CD14-positive monocyte (primary cell): ENCODE data around the gene CAMK4. TPM values are rescaled to one million over a fixed set of nuclear protein-coding genes. Genes with fewer than 3 reads are reported as not detected.

ENCODE experiments used
- DNase-seq, 3 donors: peaks; one replicate each; pipeline ENCODE4 v3.0.0-alpha.2; 2011 to 2022
- H2AFZ ChIP-seq: 2 replicates; pipeline ENCODE4 v1.6.0; 2012; ENCODE audit warnings: mild to moderate bottlenecking, low read depth, low read length, inconsistent platforms; ENCODE audit not compliant: insufficient read depth, poor library complexity, severe bottlenecking
- H3K27ac ChIP-seq, 2 donors: 1 replicate in 1 of 2; 2 replicates in 1 of 2; pipeline ENCODE4 v1.5.1; 2012 to 2013; ENCODE audit warnings: low read length in 2 of 2, control low read depth in 1 of 2, inconsistent platforms in 1 of 2, low read depth in 1 of 2, mild to moderate bottlenecking in 1 of 2
- H3K27me3 ChIP-seq, 2 donors: one replicate each; pipeline versions ENCODE4 v1.6.0 to v1.6.1; 2011 to 2013; ENCODE audit warnings: low read length in 2 of 2; ENCODE audit not compliant: control insufficient read depth in 2 of 2, insufficient read depth in 2 of 2
- H3K36me3 ChIP-seq, 2 donors: replicated peaks in 1 of 2; 1 replicate in 1 of 2; 2 replicates in 1 of 2; pipeline versions ENCODE4 v1.5.1 to v1.6.1; 2012 to 2013; ENCODE audit warnings: low read length in 2 of 2, control low read depth in 1 of 2, inconsistent platforms in 1 of 2, mild to moderate bottlenecking in 1 of 2; ENCODE audit not compliant: insufficient read depth in 2 of 2, control insufficient read depth in 1 of 2
- H3K4me1 ChIP-seq, 2 donors: 1 replicate in 1 of 2; 2 replicates in 1 of 2; pipeline versions ENCODE4 v1.5.1 to v1.6.1; 2012 to 2013; ENCODE audit warnings: low read length in 2 of 2, control low read depth in 1 of 2, inconsistent platforms in 1 of 2, mild to moderate bottlenecking in 1 of 2, moderate library complexity in 1 of 2; ENCODE audit not compliant: insufficient read depth in 2 of 2, control insufficient read depth in 1 of 2
- H3K4me2 ChIP-seq: replicated peaks from 2 replicates; pipeline ENCODE3; 2012; ENCODE audit warnings: low read length, moderate library complexity, mild to moderate bottlenecking; ENCODE audit not compliant: poor library complexity, severe bottlenecking; ENCODE audit errors: extremely low read depth
- H3K4me3 ChIP-seq, 3 experiments: fragments of 200-600 bp in 1 of 3; sonication (generic) in 1 of 3; replicated peaks in 1 of 3; 1 replicate in 2 of 3; 2 replicates in 1 of 3; pipeline ENCODE4 v1.5.1; 2011 to 2013; ENCODE audit warnings: low read length in 3 of 3, mild to moderate bottlenecking in 3 of 3, control low read depth in 2 of 3, low read depth in 2 of 3, inconsistent platforms in 1 of 3, moderate library complexity in 1 of 3
- H3K79me2 ChIP-seq: 2 replicates; pipeline ENCODE4 v1.6.0; 2012; ENCODE audit warnings: mild to moderate bottlenecking, control low read depth, inconsistent platforms, low read length, moderate library complexity; ENCODE audit not compliant: insufficient read depth
- H3K9ac ChIP-seq: 2 replicates; pipeline ENCODE4 v1.6.0; 2017; ENCODE audit warnings: low read length, mild to moderate bottlenecking; ENCODE audit not compliant: insufficient read depth, poor library complexity, severe bottlenecking
- H3K9me3 ChIP-seq, 2 donors: replicated peaks in 1 of 2; 1 replicate in 1 of 2; 2 replicates in 1 of 2; pipeline versions ENCODE4 v1.5.1 to v1.6.1; 2012 to 2013; ENCODE audit warnings: low read length in 2 of 2, control low read depth in 1 of 2; ENCODE audit not compliant: control insufficient read depth in 1 of 2, insufficient read depth in 1 of 2
- H4K20me1 ChIP-seq: 2 replicates; pipeline ENCODE4 v1.6.0; 2012; ENCODE audit warnings: mild to moderate bottlenecking, low read length, control low read depth, moderate library complexity; ENCODE audit not compliant: insufficient read depth
- H3K27ac Mint-ChIP-seq, 7 donors: one replicate each; pipeline ENCODE4 v1.8.0; 2020; ENCODE audit warnings: mild to moderate bottlenecking in 7 of 7, mixed read lengths in 7 of 7, moderate library complexity in 6 of 7, inconsistent platforms in 2 of 7
- H3K27me3 Mint-ChIP-seq, 3 donors: one replicate each; pipeline ENCODE4 v1.8.0; 2021 to 2022; ENCODE audit warnings: low read depth in 3 of 3, mild to moderate bottlenecking in 3 of 3, mixed read lengths in 3 of 3, moderate library complexity in 3 of 3, inconsistent platforms in 1 of 3
- H3K36me3 Mint-ChIP-seq, 2 donors: one replicate each; pipeline ENCODE4 v1.8.0; 2020; ENCODE audit warnings: mixed read lengths in 2 of 2, inconsistent platforms in 1 of 2, mild to moderate bottlenecking in 1 of 2
- H3K4me1 Mint-ChIP-seq: one replicate; pipeline ENCODE4 v1.8.0; 2020; ENCODE audit warnings: mild to moderate bottlenecking, mixed read lengths
- H3K4me3 Mint-ChIP-seq, 2 donors: one replicate each; pipeline ENCODE4 v1.8.0; 2020; ENCODE audit warnings: mild to moderate bottlenecking in 2 of 2, mixed read lengths in 2 of 2, moderate library complexity in 1 of 2
- H3K9me3 Mint-ChIP-seq, 7 donors: one replicate each; pipeline ENCODE4 v1.8.0; 2020 to 2022; ENCODE audit warnings: mixed read lengths in 7 of 7, mild to moderate bottlenecking in 6 of 7, moderate library complexity in 6 of 7, inconsistent platforms in 2 of 7
- CTCF ChIP-seq: fragments of 200-600 bp; IDR thresholded peaks from one replicate; pipeline ENCODE4 v1.8.0; 2022; ENCODE audit warnings: antibody characterized with exemption, mild to moderate bottlenecking
- WGBS: methylation state at CpG from one replicate; pipeline ENCODE4 v1.1.5; 2013; ENCODE audit warnings: missing lambda C conversion rate; ENCODE audit not compliant: insufficient coverage; 5-methylcytosine and 5-hydroxymethylcytosine counted together
- intact Hi-C, 2 donors: fragments of 100-400 bp; cut with micrococcal nuclease; formaldehyde crosslinking; loops; one replicate each; pipeline versions ENCODE4 v1.15.0 to v1.15.1; 2023
- polyA plus RNA-seq, 3 donors: library from polyadenylated mRNA; depleted of rRNA in 1 of 3; unstranded in 2 of 3; stranded (reverse) in 1 of 3; fragments of 300-500 nt in 2 of 3; fragments of >200 nt in 1 of 3; fragmentation: Illumina TruSeq in 2 of 3; gene quantifications; 1 replicate in 2 of 3; 2 replicates in 1 of 3; pipeline ENCODE4 v1.2.3, GENCODE V29; 2012 to 2021

The CAMK4 gene
- polyA plus RNA-seq, 3 donors: 0.24 to 0.28 TPM; not detected in 1

- no peak overlapping the region for H2AFZ ChIP-seq
- no peaks in the 10 kb centered on the region for H3K4me1 ChIP-seq
- Mint-ChIP-seq H3K36me3 (no peaks in the 10 kb centered on the region), H3K27ac (no peak overlapping the region), H3K4me1 (peaks cover 5% of the 10 kb centered on the region), H3K4me3 (no peak overlapping the region), H3K27me3 (peaks cover 43 to 53% (median 45%) of the 10 kb centered on the region in 3 donors), H3K9me3 (peaks cover 0 to 5% (median 0%) of the 10 kb centered on the region in 7 donors)
- H3K27me3 ChIP-seq: peaks cover 42 to 48% of the 10 kb centered on the region in 2 donors
- H3K36me3 ChIP-seq: no peaks in the 10 kb centered on the region
- no peaks in the 10 kb centered on the region for H3K79me2 ChIP-seq
- intact Hi-C loops: no loop called here
- no peak overlapping the region for H3K4me2 ChIP-seq
- TF ChIP-seq CTCF: no peak
- no peaks in the 10 kb centered on the region for H3K9me3 ChIP-seq
- H3K9ac ChIP-seq: no peak overlapping the region
- WGBS: no CpG with 5 or more reads among the region's 6 CpGs
- DNase-seq: no peak
- H3K4me3 ChIP-seq: no peak overlapping the region
- no peak overlapping the region for H3K27ac ChIP-seq
- no peaks in the 10 kb centered on the region for H4K20me1 ChIP-seq
Observed at GRCh38 chr5:111226556-111226955, 2.4 kb downstream of the CAMK4 start.

- Histone ChIP-seq H3K36me3 (no peaks in the 10 kb centered on the region), H3K9me3 (no peaks in the 10 kb centered on the region), H3K9ac (no peak overlapping the region), H3K4me2 (no peak overlapping the region), H2AFZ (no peak overlapping the region), H4K20me1 (no peaks in the 10 kb centered on the region), H3K27ac (no peak overlapping the region), H3K79me2 (no peaks in the 10 kb centered on the region), H3K27me3 (peaks cover 42 to 46% of the 10 kb centered on the region in 2 donors), H3K4me1 (no peaks in the 10 kb centered on the region), H3K4me3 (no peak overlapping the region)
- intact Hi-C loops: no loop called here
- DNase-seq: no peak
- peak overlapping the region in 1 of 2 donors; percentile 4 for H3K4me3 Mint-ChIP-seq
- H3K27ac Mint-ChIP-seq: no peak overlapping the region
- peaks cover 40 to 50% (median 45%) of the 10 kb centered on the region in 3 donors for H3K27me3 Mint-ChIP-seq
- H3K4me1 Mint-ChIP-seq: peaks cover 5% of the 10 kb centered on the region
- H3K36me3 Mint-ChIP-seq: no peaks in the 10 kb centered on the region
- WGBS: 96% methylated on average over 3 of the region's 6 CpGs
- TF ChIP-seq CTCF: no peak
- H3K9me3 Mint-ChIP-seq: peaks cover 0 to 5% (median 0%) of the 10 kb centered on the region in 7 donors
Observed at GRCh38 chr5:111227226-111227782, 3.1 kb downstream of the CAMK4 start.
